AG04450 (cell line): ENCODE measurements around the gene C10orf90. TPM values are rescaled to one million over a fixed set of nuclear protein-coding genes. Genes with fewer than 3 reads are reported as not detected.

Experiments
- CTCF ChIA-PET: fragments of 300-600, 350-600 bp; formaldehyde crosslinking; extraction: SDS; loops from one replicate; lab custom pipeline; 2022; ENCODE audit warnings: antibody characterized with exemption, inconsistent platforms; lab: Charles Lee
- POLR2A ChIA-PET: fragments of 350-600 bp; formaldehyde crosslinking; extraction: SDS; loops from one replicate; lab custom pipeline; 2021; ENCODE audit warnings: antibody characterized with exemption, inconsistent platforms; lab: Yijun Ruan, JAX
- DNase-seq: peaks from one replicate; pipeline ENCODE4 v3.0.0-alpha.2; 2011; ENCODE audit warnings: low read depth, low spot score
- H3K27ac ChIP-seq: one replicate; pipeline ENCODE4 v1.5.1; 2012; ENCODE audit warnings: low read depth, low read length, control low read depth
- H3K27me3 ChIP-seq: one replicate; pipeline ENCODE4 v1.6.0; 2012; ENCODE audit warnings: low read length; ENCODE audit not compliant: control insufficient read depth, insufficient read depth
- H3K4me3 ChIP-seq: 2 replicates; pipeline ENCODE4 v1.5.1; 2011; ENCODE audit warnings: mild to moderate bottlenecking, low read depth, low read length, control low read depth
- H3K9me3 ChIP-seq: 2 replicates; pipeline ENCODE4 v1.5.1; 2012; ENCODE audit warnings: low read length; ENCODE audit not compliant: control insufficient read depth, insufficient read depth
- CTCF ChIP-seq: IDR thresholded peaks from 2 replicates; pipeline ENCODE4 v1.5.1; 2011; ENCODE audit warnings: low read depth, low read length, control low read depth, inconsistent platforms
- polyA plus RNA-seq: library from polyadenylated mRNA; depleted of rRNA; stranded (reverse); fragments of >200 nt; gene quantifications from 2 replicates; pipeline ENCODE4 v1.2.3, GENCODE V29; 2011

Gene C10orf90
- polyA plus RNA-seq, 1 experiment = 0.10 TPM

- no peak overlapping the region for H3K27ac ChIP-seq
- ChIA-PET CTCF (no interaction called here), POLR2A (no interaction called here)
- no peak for DNase-seq
- no peaks in the 10 kb centered on the region for H3K27me3 ChIP-seq
- H3K4me3 ChIP-seq = no peak overlapping the region
- TF ChIP-seq CTCF = no peak
- no peaks in the 10 kb centered on the region; the same call in 1 of the 2 replicates for H3K9me3 ChIP-seq
These were observed 385 bp upstream of the C10orf90 start for GRCh38 chr10:126670895-126671261.

GRCh38 chr10:126669168-126669567 lies 1.3 kb downstream of the C10orf90 start:
- TF ChIP-seq CTCF = no peak
- H3K27ac ChIP-seq = no peak overlapping the region
- H3K4me3 ChIP-seq = no peak overlapping the region
- DNase-seq = no peak
- H3K9me3 ChIP-seq = no peaks in the 10 kb centered on the region; the same call in 1 of the 2 replicates
- POLR2A ChIA-PET = no interaction called here
- CTCF ChIA-PET = no interaction called here
- peaks cover 3% of the 10 kb centered on the region for H3K27me3 ChIP-seq

- no peaks in the 10 kb centered on the region; the same call in 1 of the 2 replicates for H3K9me3 ChIP-seq
- peaks cover 3% of the 10 kb centered on the region for H3K27me3 ChIP-seq
- ChIA-PET CTCF (no interaction called here), POLR2A (no interaction called here)
- no peak overlapping the region for H3K4me3 ChIP-seq
- no peak overlapping the region for H3K27ac ChIP-seq
- TF ChIP-seq CTCF = no peak
- no peak for DNase-seq
These were observed 2.0 kb downstream of the C10orf90 start for GRCh38 chr10:126668505-126668904.

- no peak for TF ChIP-seq CTCF
- ChIA-PET CTCF (no interaction called here), POLR2A (no interaction called here)
- Histone ChIP-seq H3K27me3 (peaks cover 3% of the 10 kb centered on the region), H3K4me3 (no peak overlapping the region), H3K27ac (no peak overlapping the region), H3K9me3 (no peaks in the 10 kb centered on the region)
- no peak for DNase-seq
These were observed 2.9 kb downstream of the C10orf90 start for GRCh38 chr10:126667568-126667967.

- CTCF ChIA-PET = no interaction called here
- POLR2A ChIA-PET = no interaction called here
- TF ChIP-seq CTCF = no peak
These were observed 5.3 kb downstream of the C10orf90 start for GRCh38 chr10:126665207-126665606.

More at GRCh38 chr10:126665207-126665606, 5.3 kb downstream of the C10orf90 start:
- no peak for DNase-seq
- peaks cover 3% of the 10 kb centered on the region for H3K27me3 ChIP-seq
- no peak overlapping the region for H3K27ac ChIP-seq
- H3K4me3 ChIP-seq = no peak overlapping the region
- no peaks in the 10 kb centered on the region for H3K9me3 ChIP-seq
